Measurements from ENCODE around the gene DAB2IP.

GRCh38 chr9:121609822-121610637, 41.4 kb upstream of the DAB2IP start:
- TF ChIP-seq CTCF (IDR thresholded peaks at IDR 0.05; ENCODE audit: low read depth, low read length, poor library complexity, severe bottlenecking) (no peak), EZH2phosphoT487 (IDR thresholded peaks at IDR 0.05; ENCODE audit: borderline replicate concordance, low read length) (no peak)
